Middle frontal gyrus (tissue), 1 donor: ENCODE results near the gene SPATA18.

Source experiments
- DNase-seq: peaks from one replicate; pipeline ENCODE4 v3.0.0-alpha.2; 2015; ENCODE audit warnings: low spot score; ENCODE audit errors: extremely low spot score

SPATA18 gene

DNA sequence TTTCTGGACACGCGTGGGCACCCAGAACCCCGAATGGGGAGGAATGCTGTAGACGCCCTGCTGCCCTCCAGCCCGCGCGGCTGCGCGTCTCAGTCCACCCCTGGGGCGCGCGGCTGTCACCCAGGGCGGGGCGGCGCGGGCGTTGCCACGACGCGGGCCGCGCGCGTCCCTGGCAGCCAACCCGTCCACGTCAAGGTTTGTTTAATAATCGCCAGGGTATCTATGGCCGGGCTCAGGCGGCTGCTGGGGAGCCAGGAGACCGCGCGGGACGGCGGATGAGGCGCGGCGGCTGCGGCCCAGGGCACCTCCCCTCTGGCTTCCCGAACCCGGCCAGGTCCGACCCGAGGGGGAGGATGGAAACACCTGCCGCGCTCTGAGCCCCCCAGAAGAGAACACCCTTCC, at the start of gene SPATA18:
SPATA18 (plus strand) TSS at position 92 of the 402 bp plus-strand sequence. CDS start 401 bp downstream, outside the sequence.
- no peak for DNase-seq

- no peak for DNase-seq
These were observed 49.5 kb upstream of the SPATA18 start for GRCh38 chr4:52001616-52002015.

DNA sequence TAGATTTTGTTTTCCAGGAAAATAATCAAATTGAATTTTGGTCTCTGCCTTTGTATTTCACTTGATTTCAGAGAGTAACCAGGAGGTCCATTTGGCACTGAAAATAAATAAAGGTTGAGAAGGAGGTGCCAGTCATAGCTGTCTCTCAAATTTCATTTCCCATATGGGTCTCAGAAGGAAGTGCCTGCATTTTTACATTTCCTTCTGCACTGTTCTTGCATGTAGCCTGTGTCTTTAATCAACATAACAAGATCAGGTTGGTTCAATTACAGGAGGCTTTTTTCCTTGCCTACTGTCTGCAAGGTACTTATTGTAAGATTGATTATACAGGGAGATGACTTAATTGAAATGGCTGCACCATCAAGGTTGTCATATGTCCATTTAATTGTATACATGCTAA, 46.7 kb upstream of the SPATA18 start:
- DNase-seq: no peak

GRCh38 chr4:52005604-52006273, 45.4 kb upstream of the SPATA18 start:
- no peak for DNase-seq

DNA sequence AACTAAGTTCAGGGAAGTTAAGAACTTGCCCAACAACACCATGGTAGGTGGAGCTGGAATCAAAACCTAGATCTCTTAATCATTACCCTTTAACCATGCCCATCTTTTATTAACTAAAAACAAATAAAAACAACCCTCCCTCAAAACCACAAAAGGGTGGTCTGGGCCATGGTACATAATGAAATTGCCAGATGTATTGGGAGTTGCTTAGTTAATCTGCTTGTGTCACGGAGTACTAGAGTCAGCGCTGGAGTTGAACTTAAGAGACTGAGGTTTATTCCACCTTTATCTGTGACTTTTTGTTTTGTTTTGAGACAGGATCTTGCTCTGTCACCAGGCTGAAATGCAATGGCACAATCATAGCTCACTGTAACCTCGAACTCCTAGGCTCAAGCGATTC, 44.2 kb upstream of the SPATA18 start:
- DNase-seq: no peak

GRCh38 chr4:52010986-52011385, 40.1 kb upstream of the SPATA18 start:
- DNase-seq: no peak

- DNase-seq: no peak
These were observed 38.5 kb upstream of the SPATA18 start for GRCh38 chr4:52012651-52013050.

- DNase-seq: no peak
These were observed 36.2 kb upstream of the SPATA18 start for GRCh38 chr4:52014903-52015302.

GRCh38 chr4:52015366-52015765, 35.7 kb upstream of the SPATA18 start:
- DNase-seq: no peak

- DNase-seq: no peak
These were observed 34.1 kb upstream of the SPATA18 start for GRCh38 chr4:52016981-52017380.

DNA sequence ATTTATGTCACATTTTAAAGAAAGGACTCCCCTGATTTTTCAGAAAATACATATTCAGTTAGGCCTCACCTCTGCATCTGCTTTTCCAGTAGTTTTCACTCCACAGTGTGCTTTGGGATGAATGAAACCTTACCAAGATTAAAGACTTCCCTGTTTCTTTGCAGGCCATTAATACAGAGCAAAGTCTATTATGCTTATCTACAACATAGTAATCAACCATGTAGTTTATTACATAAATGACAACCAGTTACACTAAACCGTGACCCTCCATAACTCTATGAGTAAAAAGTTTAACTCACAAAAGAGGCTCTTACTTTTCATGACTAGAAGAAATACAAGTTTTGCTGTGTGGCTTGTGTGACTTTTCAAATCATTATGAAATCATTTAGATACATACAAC, 33.3 kb upstream of the SPATA18 start:
- DNase-seq: no peak

DNA sequence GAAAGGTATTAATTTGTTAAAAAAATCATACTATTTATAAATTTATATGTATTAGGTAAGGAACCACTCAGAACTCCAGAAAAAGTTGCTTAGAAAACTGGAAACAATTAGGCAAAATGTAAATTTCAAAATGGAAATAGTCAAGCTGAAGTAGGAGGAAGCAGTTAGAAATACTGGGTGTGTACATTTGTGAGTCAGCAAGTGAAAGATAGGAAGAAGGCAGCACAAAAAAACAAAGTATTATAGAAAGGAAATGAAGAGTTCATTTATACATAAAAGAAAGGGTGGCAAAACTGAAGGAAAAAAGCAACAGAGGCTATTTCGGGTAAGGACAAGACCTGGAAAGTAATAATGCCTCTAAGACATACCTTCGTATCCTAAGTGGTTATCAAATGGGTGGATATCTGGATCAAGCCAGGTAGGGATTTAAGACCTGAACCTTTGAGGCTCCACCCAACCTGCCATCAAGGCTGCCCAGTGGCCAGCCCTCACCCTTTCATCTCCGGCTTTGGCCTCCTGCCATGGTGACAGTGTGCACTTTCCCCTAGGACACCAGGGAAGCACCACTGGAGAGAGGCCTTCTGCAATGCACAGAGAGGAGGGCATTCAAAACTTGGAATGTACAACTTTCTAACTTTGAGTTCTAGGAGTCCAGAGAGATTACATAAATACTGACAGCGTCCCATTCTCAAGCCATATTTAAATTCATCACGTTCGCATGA, 31.0 kb upstream of the SPATA18 start, which contains the start of gene LRRC66:
LRRC66 (minus strand) TSS at position 428 of the 722 bp plus-strand sequence. CDS start 2,750 bp downstream, outside the sequence.
- DNase-seq: no peak

DNA sequence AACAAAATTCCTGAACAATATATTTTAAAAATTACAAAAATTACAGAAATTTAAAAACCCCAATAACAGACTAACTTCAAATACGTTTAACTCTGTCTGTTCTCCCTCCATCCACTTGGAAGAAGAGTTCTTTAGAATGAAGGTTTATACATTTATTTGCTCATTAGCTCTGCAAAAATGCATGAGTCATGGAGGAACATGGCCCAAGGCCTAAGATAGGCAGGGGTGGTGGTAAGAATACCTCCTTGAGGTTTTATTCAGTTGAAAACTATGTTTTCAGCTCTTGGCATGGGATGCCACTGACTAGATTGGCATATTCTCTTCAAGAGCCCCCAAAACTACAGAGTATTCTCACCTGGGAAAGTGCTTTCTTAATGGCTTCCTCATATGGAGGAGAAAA, 22.1 kb upstream of the SPATA18 start:
- no peak for DNase-seq

- DNase-seq: no peak
These were observed 19.1 kb upstream of the SPATA18 start for GRCh38 chr4:52032005-52032404.

DNA sequence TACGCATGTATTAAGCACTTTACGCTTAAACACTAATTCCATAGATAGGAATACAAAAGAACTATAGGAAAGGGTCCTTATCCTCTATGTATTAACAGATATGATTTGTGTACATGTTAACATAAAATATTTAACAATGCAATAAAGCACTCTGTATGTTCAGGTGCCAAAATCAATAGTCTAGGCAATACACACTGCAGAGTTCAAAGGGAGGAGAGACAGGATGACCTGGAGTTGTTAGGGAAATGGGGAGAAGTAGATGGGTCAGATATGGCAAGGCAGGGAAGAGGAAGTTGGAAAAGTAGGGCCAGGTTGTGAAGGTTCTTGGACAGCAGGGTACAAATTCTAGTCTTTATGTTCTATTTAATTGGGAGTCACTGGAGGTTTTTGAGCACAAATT, 15.9 kb upstream of the SPATA18 start:
- no peak for DNase-seq

DNA sequence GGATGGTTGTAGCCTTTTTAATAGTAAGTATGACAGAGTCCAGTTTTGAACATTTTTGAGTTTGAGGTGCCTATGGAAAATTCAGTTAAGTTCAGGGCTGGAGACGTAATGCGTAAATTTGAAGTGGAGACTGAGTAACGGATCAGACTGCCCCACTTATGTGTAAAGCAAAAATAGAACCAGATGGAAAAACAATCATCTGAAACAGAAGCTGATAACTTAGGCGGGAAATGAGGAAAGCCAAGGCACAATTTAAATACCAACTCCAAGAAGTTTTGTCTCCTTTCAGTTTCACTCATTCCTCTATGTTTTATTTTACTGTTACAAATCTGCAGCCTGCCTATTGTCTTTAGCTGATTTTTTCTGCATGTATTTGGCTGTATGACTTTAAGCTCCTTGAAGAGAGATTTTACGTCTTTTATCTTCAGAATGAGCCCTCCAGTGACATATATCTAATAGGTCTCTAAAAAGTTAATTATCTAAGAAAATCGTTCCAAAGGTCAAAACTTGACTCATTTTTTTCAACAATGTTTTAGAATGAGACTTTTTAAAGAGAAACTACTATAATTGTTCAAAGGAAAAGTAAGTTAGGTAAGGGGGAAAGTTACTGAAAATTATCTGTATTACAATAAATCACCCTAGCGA, 14.1 kb upstream of the SPATA18 start:
- no peak for DNase-seq

DNA sequence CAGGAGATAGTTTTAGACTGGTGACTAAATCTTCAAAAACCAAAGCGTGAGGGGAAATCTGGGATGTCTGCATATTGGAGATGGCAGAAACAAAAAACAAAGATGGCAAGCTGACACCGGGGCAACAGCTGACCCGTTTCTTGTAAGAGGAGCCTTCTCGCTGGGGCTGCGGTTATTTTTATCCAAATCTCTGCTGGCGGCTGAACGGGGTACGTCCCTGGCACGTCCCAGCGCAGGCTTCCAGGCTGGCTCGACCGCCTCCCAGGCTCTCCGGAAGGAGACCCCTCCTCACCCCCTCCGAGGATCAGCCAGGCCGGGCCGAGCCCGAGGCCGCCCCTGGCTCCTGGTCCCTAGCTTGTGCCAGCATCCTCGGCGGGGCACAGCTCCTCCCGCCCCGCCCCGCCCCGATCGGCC, 13.4 kb upstream of the SPATA18 start:
- DNase-seq: no peak

DNA sequence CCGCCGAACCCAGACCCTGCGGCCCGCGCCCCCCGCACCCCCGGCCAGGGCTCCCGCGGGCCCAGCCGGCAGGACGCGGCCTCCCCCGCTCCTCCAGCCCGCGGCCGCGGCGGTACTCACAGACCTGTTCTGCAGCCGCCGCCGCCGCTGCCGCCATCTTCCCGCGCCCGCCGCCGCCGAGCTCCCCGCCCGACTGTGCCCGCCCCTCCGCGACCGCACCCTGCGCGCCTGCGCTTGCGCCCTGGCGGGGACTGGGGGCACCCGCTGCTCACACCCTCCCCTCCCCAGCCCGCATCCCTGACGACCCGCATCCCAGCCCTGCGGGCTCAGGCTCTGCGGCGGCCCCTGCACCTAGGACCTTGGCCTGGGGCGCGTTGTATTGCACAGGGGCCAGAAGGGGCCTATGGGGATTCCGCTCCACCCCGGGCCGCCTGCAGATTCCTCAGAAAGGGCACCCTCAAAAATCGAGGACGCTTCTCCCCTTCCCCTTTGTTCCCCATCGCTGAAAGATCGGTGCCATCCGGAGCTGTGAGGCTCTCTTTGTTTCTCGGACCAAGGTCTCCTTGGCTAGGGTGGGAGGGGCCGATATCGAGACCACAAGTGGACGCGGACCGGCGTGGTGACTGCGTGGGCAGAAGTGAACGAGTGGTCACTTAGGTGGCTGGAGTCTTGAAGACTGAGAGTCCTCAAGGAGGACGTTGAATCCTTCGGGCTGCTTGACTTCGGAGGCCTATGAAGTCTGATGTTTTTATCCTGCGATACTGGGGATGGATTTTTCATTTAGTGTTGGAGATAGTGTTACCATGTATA, 12.8 kb upstream of the SPATA18 start, which contains the start of gene SGCB:
SGCB (minus strand) TSS at position 197 of the 810 bp plus-strand sequence; CDS start at position 157, 40 bp downstream.
- DNase-seq: peak; percentile 49

DNA sequence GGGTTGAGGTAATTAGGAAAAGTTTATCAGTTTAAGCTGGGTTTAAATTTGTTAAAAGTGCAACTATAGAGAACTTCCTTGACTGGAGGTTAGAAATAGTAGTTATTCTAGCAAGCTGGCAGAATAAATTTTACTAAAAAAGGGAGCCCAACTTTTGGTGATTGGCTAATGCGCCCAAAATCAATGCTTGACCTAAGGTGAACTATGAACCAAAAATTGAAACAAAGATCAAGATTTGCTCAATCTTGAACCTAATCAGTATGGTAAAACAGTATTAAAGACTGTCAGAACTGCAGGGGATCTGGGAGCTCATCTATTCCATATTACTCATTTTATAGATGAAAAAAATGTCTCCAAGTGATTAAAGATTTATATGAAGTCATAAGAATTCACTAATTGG, 6.1 kb upstream of the SPATA18 start:
- DNase-seq: no peak

DNA sequence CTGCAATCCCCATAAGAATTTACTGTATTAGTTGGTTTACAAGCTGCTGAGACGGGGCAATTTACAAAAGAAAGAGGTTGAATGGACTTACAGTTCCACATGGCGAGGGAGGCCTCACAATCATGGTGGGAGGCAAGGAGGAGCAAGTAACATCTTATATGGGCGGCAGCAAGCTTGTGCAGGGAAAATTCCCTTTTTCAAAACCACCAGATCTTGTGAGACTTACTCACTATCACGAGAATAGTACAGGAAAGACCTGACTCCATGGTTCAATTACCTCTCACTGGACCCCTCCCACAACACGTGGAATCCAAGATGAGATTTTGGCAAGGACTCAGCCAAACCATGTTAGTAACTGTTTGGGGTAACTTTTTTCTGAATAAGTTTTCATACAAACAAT, 1.8 kb upstream of the SPATA18 start:
- DNase-seq: no peak
